ENCODE data around the gene SCAPER. TPM values are rescaled to one million over a fixed set of nuclear protein-coding genes. Genes with fewer than 3 reads are reported as not detected.
"Not testable (repeated sequence)": the region's sequence is repeated elsewhere in the genome, so short reads cannot be mapped to it uniquely, and the experiment has no call there.

SCAPER gene
- total RNA-seq, 2 experiments from 2014 or later: 20.4 to 29.5 TPM

GRCh38 chr15:76865548-76865991 lies 39.6 kb downstream of the SCAPER start:
- DNase-seq (no peak), ATAC-seq (peak; percentile 16)
- Mint-ChIP-seq H3K4me3 (no peak overlapping the region), H3K36me3 (peaks cover 11% of the 10 kb centered on the region), H3K27me3 (no peaks in the 10 kb centered on the region), H3K9me3 (ENCODE audit: low read depth) (no peaks in the 10 kb centered on the region), H3K27ac (no peak overlapping the region), H3K4me1 (peaks cover 22% of the 10 kb centered on the region)
- CTCF ChIA-PET: interaction anchor here (1.4 kb wide), 1 partner anchor 678 kb away, joined by 3 read pairs; no protein-coding TSS in a partner anchor

- DNase-seq (no peak), ATAC-seq (no peak)
- H3K4me1 Mint-ChIP-seq: peaks cover 22% of the 10 kb centered on the region
- CTCF ChIA-PET: no interaction called here
- H3K27me3 Mint-ChIP-seq: no peaks in the 10 kb centered on the region
- no peak overlapping the region for H3K27ac Mint-ChIP-seq
- H3K9me3 Mint-ChIP-seq (ENCODE audit: low read depth): no peaks in the 10 kb centered on the region
- H3K4me3 Mint-ChIP-seq: no peak overlapping the region
- peaks cover 11% of the 10 kb centered on the region for H3K36me3 Mint-ChIP-seq
Measured at GRCh38 chr15:76864586-76864985, 40.6 kb downstream of the SCAPER start.

GRCh38 chr15:76863693-76864092 lies 41.4 kb downstream of the SCAPER start:
- no peak overlapping the region for H3K4me3 Mint-ChIP-seq
- H3K27ac Mint-ChIP-seq: no peak overlapping the region
- CTCF ChIA-PET: interaction anchor here (0.6 kb wide), 1 partner anchor 216 kb away, joined by 4 read pairs; no protein-coding TSS in a partner anchor
- DNase-seq (no peak), ATAC-seq (no peak)
- H3K4me1 Mint-ChIP-seq: peaks cover 24% of the 10 kb centered on the region
- H3K9me3 Mint-ChIP-seq (ENCODE audit: low read depth): no peaks in the 10 kb centered on the region
- H3K36me3 Mint-ChIP-seq: peaks cover 11% of the 10 kb centered on the region
- no peaks in the 10 kb centered on the region for H3K27me3 Mint-ChIP-seq

DNA sequence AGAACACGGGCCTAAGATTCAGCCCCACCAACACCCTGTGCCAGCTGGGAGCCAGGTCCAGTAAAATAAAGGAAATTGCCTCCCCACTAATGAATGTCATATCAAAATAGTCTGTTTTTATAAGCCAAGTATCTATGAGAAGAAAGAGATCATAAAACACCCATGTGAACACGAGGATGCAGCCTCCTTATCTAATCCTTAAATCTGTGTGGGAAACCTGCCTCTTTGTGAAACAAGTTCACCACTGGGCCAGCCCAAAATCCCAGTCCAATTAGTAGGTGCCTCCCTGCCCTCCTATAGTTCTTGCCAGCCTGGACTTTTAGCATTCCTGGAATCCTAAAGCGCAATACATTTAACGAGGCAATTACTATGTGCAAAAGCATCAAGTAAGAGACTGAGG lies 42.0 kb downstream of the SCAPER start:
- CTCF ChIA-PET: interaction anchor here (0.6 kb wide), 1 partner anchor 217 kb away, joined by 4 read pairs; no protein-coding TSS in a partner anchor

DNA sequence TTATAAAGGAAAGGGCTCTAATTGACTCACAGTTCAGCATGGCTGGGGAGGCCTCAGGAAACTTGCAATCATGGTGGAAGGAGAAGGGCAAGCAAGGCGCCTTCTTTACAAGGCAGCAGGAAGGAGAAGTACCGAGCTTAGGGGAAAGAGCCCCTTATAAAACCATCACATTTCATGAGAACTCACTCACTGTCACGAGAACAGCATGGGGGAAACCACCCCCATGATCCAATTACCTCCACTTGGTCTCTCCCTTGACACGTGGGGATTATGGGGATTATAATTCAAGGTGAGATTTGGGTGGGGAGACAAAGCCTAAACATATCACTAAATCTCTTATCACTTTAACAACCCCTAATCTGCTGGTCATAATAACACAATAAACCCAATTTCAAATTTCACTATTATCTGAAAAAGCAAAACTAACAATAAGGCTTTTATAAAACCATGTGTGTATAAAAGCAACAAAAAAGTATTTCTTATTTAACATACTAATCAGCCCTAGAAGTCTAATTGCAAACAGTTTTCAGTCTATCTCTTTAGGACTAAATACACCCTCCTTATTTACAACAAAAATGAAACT lies 43.2 kb downstream of the SCAPER start:
- no peak for DNase-seq
- ATAC-seq: no peak
- H3K9me3 Mint-ChIP-seq (ENCODE audit: low read depth): no peaks in the 10 kb centered on the region
- no peak overlapping the region for H3K4me3 Mint-ChIP-seq
- H3K27ac Mint-ChIP-seq: no peak overlapping the region
- peaks cover 15% of the 10 kb centered on the region for H3K36me3 Mint-ChIP-seq
- CTCF ChIA-PET: no interaction called here
- no peaks in the 10 kb centered on the region for H3K27me3 Mint-ChIP-seq
- peaks cover 24% of the 10 kb centered on the region for H3K4me1 Mint-ChIP-seq

More for the DNA sequence above, 42.0 kb downstream of the SCAPER start:
- Mint-ChIP-seq H3K9me3 (ENCODE audit: low read depth) (no peaks in the 10 kb centered on the region), H3K27ac (no peak overlapping the region), H3K36me3 (peaks cover 14% of the 10 kb centered on the region), H3K4me3 (no peak overlapping the region), H3K27me3 (no peaks in the 10 kb centered on the region), H3K4me1 (peaks cover 24% of the 10 kb centered on the region)
- ATAC-seq (no peak), DNase-seq (no peak)

- Mint-ChIP-seq H3K4me1 (peaks cover 14% of the 10 kb centered on the region), H3K27me3 (no peaks in the 10 kb centered on the region), H3K27ac (no peak overlapping the region), H3K36me3 (peaks cover 25% of the 10 kb centered on the region), H3K9me3 (ENCODE audit: low read depth) (peaks cover 3% of the 10 kb centered on the region), H3K4me3 (no peak overlapping the region)
- CTCF ChIA-PET: interaction anchor here (1.4 kb wide), 1 partner anchor 710 kb away, joined by 3 read pairs; no protein-coding TSS in a partner anchor
- DNase-seq (no peak), ATAC-seq (no peak)
Measured at GRCh38 chr15:76860201-76860600, 44.9 kb downstream of the SCAPER start.

DNA sequence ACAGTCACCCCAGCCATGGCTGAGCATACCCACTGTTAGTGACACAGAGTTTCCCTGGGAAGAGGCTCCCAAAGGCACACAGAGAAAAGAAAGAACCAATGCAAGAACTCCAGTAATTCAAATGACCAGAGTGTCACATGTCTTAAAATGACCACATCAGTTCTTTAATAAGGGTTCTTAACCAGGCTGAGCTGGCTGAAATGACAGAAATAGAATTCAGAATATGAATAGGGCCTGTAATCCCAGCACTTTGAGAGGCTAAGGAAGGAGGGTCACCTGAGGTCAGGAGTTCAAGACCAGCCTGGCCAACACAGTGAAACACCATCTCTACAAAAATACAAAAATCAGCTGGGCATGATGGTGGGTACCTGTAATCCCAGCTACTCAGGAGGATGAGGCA lies 54.8 kb downstream of the SCAPER start:
- CTCF ChIA-PET, H3K27ac Mint-ChIP-seq, DNase-seq, H3K27me3 Mint-ChIP-seq, H3K4me3 Mint-ChIP-seq, H3K4me1 Mint-ChIP-seq, ATAC-seq: not testable (repeated sequence)
- Mint-ChIP-seq H3K36me3 (peaks cover 62% of the 10 kb centered on the region), H3K9me3 (ENCODE audit: low read depth) (peaks cover 23% of the 10 kb centered on the region)

DNA sequence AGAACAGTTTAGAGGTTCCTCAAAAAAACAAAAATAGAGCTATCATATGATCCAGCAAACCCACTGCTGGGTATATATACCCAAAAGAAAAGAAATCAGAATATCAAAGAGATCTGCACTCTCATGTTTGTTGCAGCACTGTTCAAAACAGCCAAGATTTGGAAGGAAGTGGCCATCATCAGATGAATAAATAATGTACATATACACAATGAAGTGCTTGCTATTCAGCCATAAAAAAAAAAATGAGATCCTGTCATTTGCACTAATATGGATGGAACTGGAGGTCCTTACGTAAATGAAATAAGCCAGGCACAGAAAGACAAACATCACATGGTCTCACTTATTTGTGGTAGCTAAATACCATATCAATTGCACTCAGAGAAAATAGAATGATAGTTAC lies 58.4 kb downstream of the SCAPER start:
- CTCF ChIA-PET: no interaction called here
- DNase-seq (no peak), ATAC-seq (no peak)
- Mint-ChIP-seq H3K4me3 (no peak overlapping the region), H3K9me3 (ENCODE audit: low read depth) (peaks cover 9% of the 10 kb centered on the region), H3K4me1 (peaks cover 2% of the 10 kb centered on the region), H3K27me3 (no peaks in the 10 kb centered on the region), H3K36me3 (peaks cover 36% of the 10 kb centered on the region), H3K27ac (no peak overlapping the region)

DNA sequence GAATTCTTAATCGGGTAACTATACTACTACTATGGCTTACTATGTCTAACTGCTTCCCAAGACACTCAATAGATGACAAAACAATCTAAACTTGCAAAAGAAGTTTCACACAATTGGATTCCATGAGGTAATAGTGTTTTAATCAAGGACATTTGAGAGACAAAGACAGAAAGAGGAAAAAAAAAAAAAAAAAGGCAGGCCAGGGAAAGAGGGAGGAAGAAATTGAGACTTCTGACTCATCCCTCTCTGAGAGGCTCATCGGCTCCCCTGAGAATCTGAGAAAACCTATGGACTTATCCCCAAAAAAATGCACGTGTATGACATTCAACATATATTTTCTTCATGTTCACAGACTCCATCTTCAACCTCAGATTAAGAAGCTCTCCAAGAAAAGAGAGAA lies 61.0 kb downstream of the SCAPER start:
- no peak for ATAC-seq
- Mint-ChIP-seq H3K27ac (no peak overlapping the region), H3K27me3 (no peaks in the 10 kb centered on the region), H3K36me3 (peaks cover 12% of the 10 kb centered on the region), H3K4me3 (no peak overlapping the region), H3K4me1 (peaks cover 2% of the 10 kb centered on the region), H3K9me3 (ENCODE audit: low read depth) (no peaks in the 10 kb centered on the region)
- DNase-seq: no peak
- CTCF ChIA-PET: no interaction called here

DNA sequence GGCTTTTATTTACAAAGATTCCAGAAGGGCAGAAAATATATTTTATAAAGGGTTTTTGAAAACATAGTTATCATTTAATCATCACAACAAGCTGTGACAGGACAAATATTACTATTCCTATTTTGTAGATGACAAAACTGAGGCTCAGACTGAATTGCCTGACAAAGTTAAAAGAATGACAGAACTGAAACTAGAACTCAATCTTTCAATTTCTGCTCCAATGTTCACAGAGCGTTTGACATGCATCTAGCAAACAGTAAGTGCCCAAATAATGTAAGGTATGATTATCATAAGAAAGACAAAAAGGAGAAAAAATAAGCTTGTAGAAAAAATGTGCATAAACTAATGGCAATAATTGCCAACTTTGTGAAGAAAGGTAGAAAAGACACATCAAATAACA lies 61.9 kb downstream of the SCAPER start:
- Mint-ChIP-seq H3K4me3 (no peak overlapping the region), H3K4me1 (peaks cover 2% of the 10 kb centered on the region), H3K27ac (no peak overlapping the region), H3K36me3 (peaks cover 13% of the 10 kb centered on the region), H3K27me3 (no peaks in the 10 kb centered on the region), H3K9me3 (ENCODE audit: low read depth) (no peaks in the 10 kb centered on the region)
- CTCF ChIA-PET: interaction anchor here (2.1 kb wide), 1 partner anchor 200 kb away, joined by 4 read pairs; no protein-coding TSS in a partner anchor
- DNase-seq (no peak), ATAC-seq (no peak)

DNA sequence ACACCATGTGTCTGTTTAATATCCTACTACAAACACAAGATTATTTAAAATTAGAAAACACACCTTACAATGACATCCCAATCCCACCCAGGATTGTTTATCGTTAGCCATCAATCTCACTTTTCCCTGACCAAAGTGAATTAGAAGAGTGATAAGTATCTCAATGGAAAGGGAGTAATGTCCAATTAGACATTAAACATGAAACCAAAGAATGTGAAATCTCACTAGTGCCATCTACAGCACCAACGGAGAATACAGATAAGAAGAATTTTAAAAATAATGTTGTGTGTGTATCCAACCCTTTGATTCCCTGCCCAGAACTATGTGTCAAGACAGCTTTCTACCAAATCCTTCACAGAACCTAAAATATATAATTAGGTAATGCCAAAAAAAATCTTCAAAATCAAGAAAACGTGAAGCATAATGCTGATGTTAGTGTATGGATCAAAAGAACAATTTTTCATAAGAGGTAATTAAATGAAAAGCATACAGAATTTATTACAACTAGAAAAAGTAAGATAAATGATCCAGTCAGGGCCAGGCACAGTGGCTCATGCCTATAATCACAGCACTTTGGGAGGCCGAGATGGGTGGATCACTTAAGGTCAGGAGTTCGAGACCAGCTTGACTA lies 64.2 kb downstream of the SCAPER start:
- H3K36me3 Mint-ChIP-seq: peaks cover 20% of the 10 kb centered on the region
- ATAC-seq (no peak), DNase-seq (no peak)
- CTCF ChIA-PET: no interaction called here
- H3K9me3 Mint-ChIP-seq (ENCODE audit: low read depth): peaks cover 7% of the 10 kb centered on the region
- no peaks in the 10 kb centered on the region for H3K27me3 Mint-ChIP-seq
- H3K27ac Mint-ChIP-seq: no peak overlapping the region
- peaks cover 7% of the 10 kb centered on the region for H3K4me1 Mint-ChIP-seq
- no peak overlapping the region for H3K4me3 Mint-ChIP-seq

DNA sequence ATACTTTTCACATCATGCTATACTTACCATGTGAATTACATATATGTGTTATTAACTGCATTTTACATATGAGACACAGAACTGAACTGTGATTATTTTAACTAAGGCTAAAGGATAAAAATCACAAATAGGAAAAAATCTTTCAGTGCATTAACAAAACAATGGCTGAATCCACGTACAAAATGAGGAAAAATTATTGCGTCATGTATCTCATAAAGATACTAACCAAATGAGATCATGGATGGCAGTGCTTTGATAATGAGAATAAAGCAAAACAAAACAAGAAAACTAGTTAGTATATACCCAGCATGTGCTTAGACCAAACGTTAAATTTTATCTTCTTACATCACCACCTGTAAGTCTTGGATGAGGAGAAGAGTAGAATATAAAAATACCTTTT lies 66.0 kb downstream of the SCAPER start:
- H3K27ac Mint-ChIP-seq: no peak overlapping the region
- H3K36me3 Mint-ChIP-seq: peaks cover 29% of the 10 kb centered on the region
- no peak for DNase-seq
- H3K9me3 Mint-ChIP-seq (ENCODE audit: low read depth): peaks cover 10% of the 10 kb centered on the region
- peaks cover 7% of the 10 kb centered on the region for H3K4me1 Mint-ChIP-seq
- H3K27me3 Mint-ChIP-seq: no peaks in the 10 kb centered on the region
- no peak for ATAC-seq
- no peak overlapping the region for H3K4me3 Mint-ChIP-seq
- CTCF ChIA-PET: no interaction called here

GRCh38 chr15:76837474-76837873 lies 67.7 kb downstream of the SCAPER start:
- DNase-seq: no peak
- Mint-ChIP-seq H3K9me3 (ENCODE audit: low read depth) (peaks cover 17% of the 10 kb centered on the region), H3K4me1 (peaks cover 5% of the 10 kb centered on the region), H3K4me3 (no peak overlapping the region), H3K36me3 (peaks cover 43% of the 10 kb centered on the region), H3K27ac (no peak overlapping the region), H3K27me3 (no peaks in the 10 kb centered on the region)
- ATAC-seq: no peak
- CTCF ChIA-PET: no interaction called here

DNA sequence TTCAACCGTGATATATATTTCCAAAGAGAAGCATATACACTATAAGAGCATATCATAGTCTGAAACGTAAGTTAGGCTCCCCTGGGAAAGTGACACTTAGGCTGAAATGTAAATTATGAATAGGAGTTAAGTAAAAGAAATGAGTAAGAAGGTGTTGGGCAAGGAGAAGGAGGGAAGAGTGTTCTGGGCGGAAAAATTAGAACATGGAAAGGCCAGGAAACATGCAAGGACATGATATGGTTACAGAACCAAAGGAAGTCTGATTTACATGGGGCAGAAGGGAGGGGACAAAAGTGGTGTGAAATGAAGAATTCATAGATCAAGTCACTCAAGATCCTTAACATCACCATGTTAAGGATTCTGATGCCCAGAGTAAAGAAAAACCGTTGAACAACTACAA lies 75.2 kb downstream of the SCAPER start:
- no peak for ATAC-seq
- no peak overlapping the region for H3K4me3 Mint-ChIP-seq
- no peak overlapping the region for H3K27ac Mint-ChIP-seq
- peaks cover 4% of the 10 kb centered on the region for H3K4me1 Mint-ChIP-seq
- no peak for DNase-seq
- peaks cover 9% of the 10 kb centered on the region for H3K9me3 Mint-ChIP-seq (ENCODE audit: low read depth)
- H3K36me3 Mint-ChIP-seq: peaks cover 28% of the 10 kb centered on the region
- H3K27me3 Mint-ChIP-seq: no peaks in the 10 kb centered on the region
- CTCF ChIA-PET: no interaction called here

Data from activated CD8-positive, alpha-beta memory T cell treated with anti-CD3 and anti-CD28 coated beads, Interleukin-2, amount 10 ng/mL, durations not matched to agents 7 days and 5 days (primary cell).